Thymus (tissue), 11 donors: ENCODE data around the gene ADAM33. TPM values are rescaled to one million over a fixed set of nuclear protein-coding genes. Genes with fewer than 3 reads are reported as not detected.

ENCODE experiments used
- DNase-seq, 9 donors: peaks; one replicate each; pipeline ENCODE4 v3.0.0-alpha.2; 2013; ENCODE audit warnings: low spot score in 9 of 9, low read depth in 6 of 9, missing footprints in 1 of 9
- H3K27ac ChIP-seq, 2 donors: one replicate each; pipeline ENCODE4 v1.5.1; 2013; ENCODE audit warnings: control low read depth in 1 of 2, low read depth in 1 of 2, low read length in 1 of 2, mild to moderate bottlenecking in 1 of 2, moderate library complexity in 1 of 2
- H3K27me3 ChIP-seq, 2 donors: one replicate each; pipeline ENCODE4 v1.5.1; 2013; ENCODE audit warnings: low read length in 1 of 2; ENCODE audit not compliant: control insufficient read depth in 2 of 2, insufficient read depth in 1 of 2
- H3K36me3 ChIP-seq, 2 donors: one replicate each; pipeline ENCODE4 v1.5.1; 2013; ENCODE audit warnings: low read length in 1 of 2, mild to moderate bottlenecking in 1 of 2, moderate library complexity in 1 of 2; ENCODE audit not compliant: control insufficient read depth in 2 of 2, insufficient read depth in 2 of 2
- H3K4me1 ChIP-seq, 2 donors: one replicate each; pipeline ENCODE4 v1.5.1; 2013; ENCODE audit warnings: low read length in 2 of 2; ENCODE audit not compliant: control insufficient read depth in 2 of 2, insufficient read depth in 2 of 2
- H3K4me3 ChIP-seq, 2 donors: one replicate each; pipeline ENCODE4 v1.5.1; 2013; ENCODE audit warnings: low read length in 2 of 2, control low read depth in 1 of 2, mild to moderate bottlenecking in 1 of 2
- H3K9me3 ChIP-seq, 2 donors: one replicate each; pipeline ENCODE4 v1.5.1; 2013; ENCODE audit warnings: low read length in 1 of 2, mild to moderate bottlenecking in 1 of 2; ENCODE audit not compliant: control insufficient read depth in 2 of 2, insufficient read depth in 1 of 2
- WGBS: extraction: QIAGEN DNeasy Blood & Tissue Kit; methylation state at CpG from one replicate; pipeline ENCODE4 v1.1.7; 2013; 5-methylcytosine and 5-hydroxymethylcytosine counted together
- polyA plus RNA-seq: library from polyadenylated mRNA; stranded (reverse); fragments of 200-250 nt; gene quantifications from one replicate; pipeline ENCODE4 v1.2.3, GENCODE V29; 2013
- total RNA-seq: library from RNA; stranded (reverse); fragments of 120-200 nt; gene quantifications from one replicate; pipeline ENCODE4 v1.2.4, GENCODE V29; 2013
- donor health status: healthy.

ADAM33 gene
- total and polyA plus RNA-seq, 2 donors: 0.90 to 3.6 TPM

GRCh38 chr20:3663031-3663701 lies 18.6 kb downstream of the ADAM33 start, which contains the start of gene GFRA4:
GFRA4 (minus strand) TSS chr20:3663399; CDS start chr20:3663399, 0 bp downstream.
- H3K27me3 ChIP-seq: peaks cover 27 to 61% of the 10 kb centered on the region in 2 donors

GRCh38 chr20:3661814-3662665 lies 19.8 kb downstream of the ADAM33 start:
- H3K27me3 ChIP-seq: peaks cover 27 to 67% of the 10 kb centered on the region in 2 donors
- DNase-seq: no peak
- no peak overlapping the region for H3K27ac ChIP-seq
- 81% methylated on average over 12 of the region's 12 CpGs for WGBS
- peaks cover 0 to 6% of the 10 kb centered on the region in 2 donors for H3K4me1 ChIP-seq
- H3K36me3 ChIP-seq: no peaks in the 10 kb centered on the region
- no peak overlapping the region for H3K4me3 ChIP-seq
- H3K9me3 ChIP-seq: no peaks in the 10 kb centered on the region

More at GRCh38 chr20:3663031-3663701, 18.6 kb downstream of the ADAM33 start, which contains the start of gene GFRA4:
- no peak within 1 kb of the TSS for H3K4me3 ChIP-seq
- peaks cover 0 to 6% of the 10 kb centered on the region in 2 donors for H3K4me1 ChIP-seq
- DNase-seq: no peak
- no peaks in the 10 kb centered on the region for H3K9me3 ChIP-seq
- 89% methylated on average over 19 of the region's 19 CpGs for WGBS
- no peaks in the 10 kb centered on the region for H3K36me3 ChIP-seq
- H3K27ac ChIP-seq: no peak within 1 kb of the TSS

DNA sequence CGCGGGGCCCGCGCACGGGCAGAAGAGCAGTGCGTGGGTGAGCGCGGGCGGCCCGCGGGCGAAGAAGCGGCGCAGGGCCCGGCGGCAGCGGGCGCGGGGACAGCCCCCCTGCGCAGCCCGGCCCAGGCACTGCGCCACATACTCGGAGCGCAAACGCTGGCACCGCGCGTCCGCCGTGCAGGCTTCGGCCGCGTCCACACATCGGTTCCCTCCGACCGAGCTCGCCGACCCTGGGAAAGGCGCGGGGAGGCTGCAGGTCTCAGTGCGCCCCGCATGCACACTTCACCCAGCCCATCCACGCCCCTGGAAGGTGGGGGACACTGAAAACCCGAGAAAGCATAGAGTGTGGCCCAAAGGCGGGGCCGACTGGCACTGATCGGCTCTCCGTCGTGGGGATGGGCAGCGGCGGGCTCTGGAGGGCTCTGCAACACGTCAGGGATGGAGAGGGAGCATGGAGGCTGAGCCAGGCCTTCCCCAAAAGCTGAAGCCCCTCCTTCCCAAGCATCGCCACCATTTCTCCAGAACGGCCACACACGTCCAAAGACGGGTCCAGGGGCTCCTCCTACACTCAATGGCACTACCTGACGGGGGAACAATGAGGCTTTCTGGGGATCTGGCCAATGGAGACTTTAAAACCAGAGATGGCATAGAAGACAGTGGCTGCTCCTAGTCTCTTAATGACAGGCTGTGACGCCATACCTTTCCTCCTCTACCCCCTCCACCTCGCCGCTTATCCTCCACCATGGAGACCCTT lies 20.6 kb downstream of the ADAM33 start:
- H3K9me3 ChIP-seq: no peaks in the 10 kb centered on the region
- WGBS: 17% methylated on average over 60 of the region's 60 CpGs
- peaks cover 0 to 5% of the 10 kb centered on the region in 2 donors for H3K4me1 ChIP-seq
- H3K36me3 ChIP-seq: no peaks in the 10 kb centered on the region
- H3K27ac ChIP-seq: no peak overlapping the region
- peaks cover 27 to 69% of the 10 kb centered on the region in 2 donors for H3K27me3 ChIP-seq
- no peak for DNase-seq
- no peak overlapping the region for H3K4me3 ChIP-seq

DNA sequence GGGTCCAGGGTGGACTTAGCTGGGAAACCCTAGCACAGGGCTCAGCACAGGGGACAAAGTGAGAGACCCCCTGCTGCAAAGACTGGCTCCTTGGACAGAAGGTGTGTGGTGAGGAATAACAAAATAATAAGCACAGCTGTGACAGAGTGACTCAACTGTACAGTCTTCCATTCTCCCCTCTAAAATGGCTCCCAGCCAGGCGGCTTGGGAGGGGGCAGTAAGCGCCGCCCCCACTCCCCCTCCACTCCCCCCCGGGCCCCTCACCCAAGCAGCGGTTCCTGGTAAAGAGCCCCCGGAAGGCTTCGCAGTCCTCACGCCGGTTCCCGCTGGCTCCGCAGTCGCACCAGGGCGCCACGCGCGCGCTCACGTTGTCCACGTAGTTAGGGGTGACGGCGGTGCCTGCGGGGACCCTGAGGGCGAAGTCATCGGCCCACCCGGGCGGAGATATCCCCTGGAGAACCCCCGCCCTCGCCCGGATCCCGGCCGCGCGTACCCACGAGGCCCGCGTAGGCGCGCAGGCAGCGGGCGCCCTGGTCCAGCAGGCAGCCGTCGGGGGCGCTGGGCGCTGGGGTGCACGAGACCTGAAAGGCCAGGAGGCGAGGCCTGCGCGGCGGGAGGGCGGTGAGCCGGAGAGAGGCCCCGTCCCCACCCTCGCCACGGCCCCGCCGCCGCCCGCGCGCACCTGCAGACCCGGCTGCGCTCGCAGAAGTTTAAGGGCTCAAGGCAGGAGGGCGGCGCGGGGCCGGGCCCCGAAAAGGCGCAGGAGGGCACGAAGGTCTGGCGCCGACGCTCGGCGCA lies 21.3 kb downstream of the ADAM33 start:
- no peak overlapping the region for H3K4me3 ChIP-seq
- DNase-seq: no peak
- no peak overlapping the region for H3K27ac ChIP-seq
- H3K36me3 ChIP-seq: no peaks in the 10 kb centered on the region
- no peaks in the 10 kb centered on the region for H3K4me1 ChIP-seq
- H3K27me3 ChIP-seq: peaks cover 27 to 66% of the 10 kb centered on the region in 2 donors
- H3K9me3 ChIP-seq: no peaks in the 10 kb centered on the region
- 8% methylated on average over 75 of the region's 75 CpGs for WGBS

GRCh38 chr20:3659492-3660261 lies 22.1 kb downstream of the ADAM33 start:
- Histone ChIP-seq H3K4me1 (no peaks in the 10 kb centered on the region), H3K4me3 (no peak overlapping the region), H3K36me3 (no peaks in the 10 kb centered on the region), H3K9me3 (no peaks in the 10 kb centered on the region), H3K27ac (no peak overlapping the region), H3K27me3 (peaks cover 27 to 64% of the 10 kb centered on the region in 2 donors)
- no peak for DNase-seq
- 89% methylated on average over 12 of the region's 12 CpGs for WGBS

- Histone ChIP-seq H3K27me3 (peaks cover 27 to 63% of the 10 kb centered on the region in 2 donors), H3K4me3 (no peak overlapping the region), H3K36me3 (no peaks in the 10 kb centered on the region), H3K4me1 (no peaks in the 10 kb centered on the region), H3K9me3 (no peaks in the 10 kb centered on the region), H3K27ac (no peak overlapping the region)
- no peak for DNase-seq
- WGBS: 77% methylated on average over 8 of the region's 8 CpGs
These were observed 22.9 kb downstream of the ADAM33 start for GRCh38 chr20:3658716-3659491.

- Histone ChIP-seq H3K9me3 (no peaks in the 10 kb centered on the region), H3K4me1 (no peaks in the 10 kb centered on the region), H3K4me3 (no peak overlapping the region), H3K27me3 (peaks cover 27 to 57% of the 10 kb centered on the region in 2 donors), H3K36me3 (no peaks in the 10 kb centered on the region), H3K27ac (no peak overlapping the region)
- DNase-seq: no peak
- WGBS: 80% methylated on average over 7 of the region's 7 CpGs
These were observed 23.6 kb downstream of the ADAM33 start for GRCh38 chr20:3658019-3658715.
